NT2/D1 (cell line): Measurements from ENCODE around the gene FSTL4.

Experiments used
- YY1 ChIP-seq: IDR thresholded peaks from 2 replicates; pipeline ENCODE4 v1.6.1; 2011; ENCODE audit not compliant: insufficient read length, insufficient read depth
- ZNF274 ChIP-seq: IDR thresholded peaks from 2 replicates; pipeline ENCODE4 v1.6.1; 2011; ENCODE audit warnings: mild to moderate bottlenecking, low read depth, low read length

DNA sequence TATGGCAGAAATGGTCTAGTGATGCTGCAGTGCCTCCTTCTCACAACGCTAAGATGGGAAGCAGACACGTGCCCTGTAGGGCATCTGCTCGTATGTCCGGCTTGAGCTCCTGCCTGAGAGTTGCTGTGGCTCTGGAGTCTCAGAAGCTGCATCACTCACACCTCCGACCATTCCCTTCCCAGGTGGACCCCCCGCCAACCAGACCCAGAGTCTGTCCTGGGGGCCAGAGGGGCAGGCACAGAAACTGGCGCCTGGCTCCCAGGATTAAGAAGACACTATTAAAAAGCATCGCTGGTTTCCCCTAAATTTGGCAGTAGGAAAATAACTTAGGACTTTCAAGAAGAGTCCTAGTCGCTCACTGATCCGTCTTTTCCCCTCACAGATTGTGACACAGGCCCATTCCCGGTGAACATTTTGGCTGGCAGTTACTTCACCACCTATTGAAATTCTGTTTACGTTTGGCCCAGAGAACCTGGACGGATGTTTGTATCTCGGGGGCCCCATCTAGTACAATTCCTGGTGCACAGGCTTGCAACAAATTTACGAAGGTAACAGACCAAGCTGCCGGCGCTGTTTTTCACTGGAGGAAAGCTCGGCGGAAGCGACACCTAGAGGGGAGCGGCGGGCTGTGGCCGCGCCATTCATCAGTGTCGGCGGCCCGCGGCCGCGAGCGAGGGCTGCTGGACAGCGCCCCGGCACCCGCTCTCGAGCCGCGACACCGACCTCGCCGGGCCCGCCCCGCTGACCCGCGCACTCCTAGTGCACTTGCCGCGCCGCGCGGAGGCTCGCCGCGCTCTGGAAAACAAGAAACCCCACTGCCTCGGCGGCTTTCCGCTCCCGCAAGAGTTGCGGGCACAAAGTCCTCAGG is 1.6 kb downstream of the FSTL4 start:
- no peak for TF ChIP-seq YY1
- no peak for TF ChIP-seq ZNF274
